NT2/D1 (cell line): ENCODE measurements around the gene PAOX.
"Not testable (repeated sequence)": the region's sequence is repeated elsewhere in the genome, so short reads cannot be mapped to it uniquely, and the experiment has no call there.

Experiments
- DNase-seq: peaks from one replicate; pipeline ENCODE4 v3.0.0-alpha.2; 2011; ENCODE audit warnings: low read depth, low spot score
- H3K27me3 ChIP-seq: 2 replicates; pipeline ENCODE4 v1.6.0; 2011; ENCODE audit warnings: mild to moderate bottlenecking; ENCODE audit not compliant: insufficient read length, insufficient read depth
- H3K36me3 ChIP-seq: 2 replicates; pipeline ENCODE4 v1.6.1; 2011; ENCODE audit warnings: mild to moderate bottlenecking, low read length, mixed read lengths; ENCODE audit not compliant: insufficient read depth, insufficient read length
- H3K4me1 ChIP-seq: 2 replicates; pipeline ENCODE4 v1.5.1; 2011; ENCODE audit not compliant: insufficient read depth, insufficient read length
- H3K4me3 ChIP-seq: 2 replicates; pipeline ENCODE4 v1.5.1; 2011; ENCODE audit warnings: low read depth; ENCODE audit not compliant: insufficient read length
- H3K9ac ChIP-seq: 2 replicates; pipeline ENCODE4 v1.6.0; 2011; ENCODE audit warnings: low read depth; ENCODE audit not compliant: insufficient read length
- H3K9me3 ChIP-seq: 2 replicates; pipeline ENCODE4 v1.5.1; 2011; ENCODE audit warnings: mild to moderate bottlenecking, low read length; ENCODE audit not compliant: insufficient read depth
- SUZ12 ChIP-seq: IDR thresholded peaks from 2 replicates; pipeline ENCODE4 v1.6.1; 2011; ENCODE audit not compliant: insufficient read length, insufficient read depth; ENCODE audit errors: extremely low read depth
- YY1 ChIP-seq: IDR thresholded peaks from 2 replicates; pipeline ENCODE4 v1.6.1; 2011; ENCODE audit not compliant: insufficient read length, insufficient read depth
- ZNF274 ChIP-seq: IDR thresholded peaks from 2 replicates; pipeline ENCODE4 v1.6.1; 2011; ENCODE audit warnings: mild to moderate bottlenecking, low read depth, low read length

PAOX gene

DNA sequence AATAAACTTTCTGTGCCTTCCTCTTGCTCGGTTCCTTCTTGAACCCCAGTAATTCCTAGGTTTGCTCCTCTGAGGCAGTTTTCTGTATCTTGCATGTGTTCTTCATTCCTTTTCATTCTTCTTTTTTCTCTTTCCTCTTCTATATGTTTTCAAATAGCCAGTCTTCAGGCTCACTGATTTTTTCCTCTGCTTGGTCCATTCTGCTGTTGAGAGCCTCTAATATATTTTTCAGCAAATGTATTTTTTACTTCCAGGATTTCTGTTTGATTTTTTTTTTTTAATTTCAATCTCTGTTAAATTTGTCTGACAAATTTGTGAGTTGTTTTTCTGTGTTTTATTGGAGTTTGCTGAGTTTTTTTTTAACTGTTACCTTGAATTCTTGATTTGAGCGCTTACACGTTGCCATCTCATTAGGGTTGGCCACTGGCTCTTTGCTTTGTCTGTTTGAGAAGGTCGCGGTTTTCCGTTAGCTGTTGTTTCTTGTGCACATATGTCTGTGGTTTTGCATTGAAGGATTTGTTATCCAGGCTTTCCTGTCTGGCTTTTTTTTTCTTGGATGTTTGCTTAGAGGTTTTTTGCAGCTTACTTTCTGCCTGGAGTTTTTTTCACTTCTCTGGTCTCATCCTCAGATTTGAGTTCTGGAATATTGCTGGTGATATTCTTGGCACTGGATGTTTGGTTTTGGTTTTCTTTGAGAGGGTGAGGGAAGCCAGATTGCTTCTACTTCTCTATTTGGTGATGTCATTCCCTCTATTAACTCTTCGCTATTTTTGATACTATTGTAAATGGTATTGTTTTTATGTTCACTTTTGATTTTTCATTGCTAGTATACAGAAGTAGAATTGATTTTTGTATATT, 32.7 kb downstream of the PAOX start:
- no peak overlapping the region for H3K4me3 ChIP-seq
- H3K4me1 ChIP-seq: no peaks in the 10 kb centered on the region
- peaks cover 28% of the 10 kb centered on the region for H3K9me3 ChIP-seq
- H3K27me3 ChIP-seq: no peaks in the 10 kb centered on the region
- TF ChIP-seq ZNF274 (no peak), SUZ12 (no peak), YY1 (no peak)
- peaks cover 37% of the 10 kb centered on the region for H3K36me3 ChIP-seq
- no peak overlapping the region for H3K9ac ChIP-seq
- DNase-seq: no peak

DNA sequence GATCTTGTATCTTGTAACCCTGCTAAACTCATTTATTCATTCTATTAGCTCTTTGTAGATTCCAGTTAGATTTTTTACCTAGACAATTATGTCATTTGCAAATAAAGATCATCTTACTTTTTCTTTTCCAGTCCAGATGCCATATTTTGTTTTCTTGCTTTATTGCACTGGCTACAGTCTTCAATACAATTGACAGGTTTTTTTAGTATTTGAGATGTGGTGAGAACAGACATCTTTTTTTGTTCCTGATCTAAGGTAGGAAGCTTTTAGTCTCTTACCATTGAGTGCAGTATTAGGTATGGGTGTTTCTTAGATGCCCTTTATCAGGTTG, 33.3 kb downstream of the PAOX start:
- peaks cover 37% of the 10 kb centered on the region for H3K36me3 ChIP-seq

GRCh38 chr10:133414401-133414800, 35.3 kb downstream of the PAOX start:
- peaks cover 45% of the 10 kb centered on the region for H3K36me3 ChIP-seq
- not testable (repeated sequence) for H3K4me1 ChIP-seq, H3K27me3 ChIP-seq, DNase-seq, H3K9ac ChIP-seq, H3K4me3 ChIP-seq
- peaks cover 28% of the 10 kb centered on the region for H3K9me3 ChIP-seq

More for the DNA sequence above, 33.3 kb downstream of the PAOX start:
- Histone ChIP-seq H3K9ac (no peak overlapping the region), H3K9me3 (peaks cover 28% of the 10 kb centered on the region), H3K27me3 (no peaks in the 10 kb centered on the region), H3K4me1 (no peaks in the 10 kb centered on the region), H3K4me3 (no peak overlapping the region)
- TF ChIP-seq ZNF274 (no peak), YY1 (no peak), SUZ12 (no peak)
- no peak for DNase-seq

DNA sequence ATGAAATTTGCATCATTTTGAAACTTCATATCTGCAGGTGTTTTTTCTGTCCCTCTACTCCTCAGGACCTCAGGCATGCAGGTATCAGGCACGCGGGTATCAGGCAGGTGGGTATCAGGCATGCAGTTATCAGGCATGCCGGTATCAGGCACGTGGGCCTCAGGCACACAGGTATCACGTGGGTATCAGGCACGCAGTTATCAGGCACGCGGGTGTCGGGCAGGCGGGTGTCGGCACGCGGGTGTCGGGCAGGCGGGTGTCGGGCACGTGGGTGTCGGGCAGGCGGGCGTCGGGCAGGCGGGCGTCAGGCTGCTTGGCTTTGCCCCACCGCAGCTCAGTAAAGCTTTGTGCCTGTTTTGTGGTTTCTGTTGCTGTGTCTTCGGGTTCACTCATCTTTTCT, 36.7 kb downstream of the PAOX start:
- Histone ChIP-seq H3K9me3 (peaks cover 28% of the 10 kb centered on the region), H3K9ac (no peak overlapping the region), H3K4me3 (no peak overlapping the region), H3K4me1 (no peaks in the 10 kb centered on the region), H3K27me3 (no peaks in the 10 kb centered on the region), H3K36me3 (peaks cover 49% of the 10 kb centered on the region)
- no peak for DNase-seq
- TF ChIP-seq YY1 (no peak), SUZ12 (no peak), ZNF274 (no peak)

DNA sequence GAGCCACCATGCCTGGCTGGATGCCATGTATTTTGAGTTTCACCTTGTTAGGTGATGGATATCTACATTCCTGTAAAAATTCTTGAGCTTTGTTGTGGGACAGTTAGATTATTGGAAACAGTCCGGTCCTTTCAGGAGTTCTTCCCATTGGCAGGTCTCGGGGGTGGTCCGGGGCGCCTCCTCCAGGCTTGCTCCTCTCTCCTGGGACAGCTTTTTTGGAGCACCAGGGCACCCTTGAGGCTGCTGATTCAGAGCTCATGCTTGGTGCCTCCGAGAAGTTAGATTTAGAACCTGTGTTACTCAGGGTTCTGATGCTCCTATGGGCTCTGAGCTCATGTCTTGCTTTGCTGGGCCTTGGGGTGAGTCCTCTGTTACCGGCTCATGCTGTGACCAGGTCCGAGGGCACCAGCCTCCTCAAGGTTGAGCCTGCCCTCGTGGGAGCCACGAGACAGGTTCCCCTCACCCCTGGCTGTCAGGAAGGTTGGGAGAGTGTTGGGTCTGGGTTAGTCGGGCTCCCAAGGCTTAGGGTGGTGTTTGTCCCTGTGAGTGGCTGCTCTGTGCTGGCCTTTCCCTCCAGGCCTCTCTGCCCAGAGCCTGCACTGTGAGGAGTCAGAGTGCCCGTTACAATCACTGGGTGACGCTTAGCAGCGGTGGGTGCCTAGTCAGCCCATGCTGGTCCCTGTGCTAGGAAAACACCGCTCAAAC, 39.4 kb downstream of the PAOX start:
- TF ChIP-seq ZNF274 (no peak), SUZ12 (no peak), YY1 (no peak)
- H3K27me3 ChIP-seq: peaks cover 4% of the 10 kb centered on the region
- no peaks in the 10 kb centered on the region for H3K4me1 ChIP-seq
- peaks cover 43% of the 10 kb centered on the region for H3K36me3 ChIP-seq
- no peak for DNase-seq
- H3K9ac ChIP-seq: no peak overlapping the region
- H3K9me3 ChIP-seq: peaks cover 2% of the 10 kb centered on the region; the same call in 1 of the 2 replicates
- no peak overlapping the region for H3K4me3 ChIP-seq

GRCh38 chr10:133419211-133419950, 40.3 kb downstream of the PAOX start:
- Histone ChIP-seq H3K4me1 (no peaks in the 10 kb centered on the region), H3K27me3 (peaks cover 4% of the 10 kb centered on the region), H3K9me3 (no peaks in the 10 kb centered on the region; the same call in 1 of the 2 replicates), H3K9ac (no peak overlapping the region), H3K36me3 (peaks cover 40% of the 10 kb centered on the region), H3K4me3 (no peak overlapping the region)
- no peak for TF ChIP-seq SUZ12
- no peak for TF ChIP-seq YY1
- TF ChIP-seq ZNF274: no peak
- DNase-seq: no peak

- Histone ChIP-seq H3K36me3 (peaks cover 40% of the 10 kb centered on the region), H3K27me3 (peaks cover 5% of the 10 kb centered on the region), H3K9ac (no peak overlapping the region), H3K9me3 (no peaks in the 10 kb centered on the region; the same call in 1 of the 2 replicates), H3K4me3 (no peak overlapping the region), H3K4me1 (no peaks in the 10 kb centered on the region)
- TF ChIP-seq SUZ12: no peak
- no peak for TF ChIP-seq YY1
- TF ChIP-seq ZNF274: no peak
- no peak for DNase-seq
Observed at GRCh38 chr10:133420028-133420427, 41.0 kb downstream of the PAOX start.
